ENCODE measurements around the gene NEK6. TPM values are rescaled to one million over a fixed set of nuclear protein-coding genes. Genes with fewer than 3 reads are reported as not detected.

Gene NEK6
- polyA plus RNA-seq, 5 donors = 34.3 to 48.6 (median 38.2) TPM

DNA sequence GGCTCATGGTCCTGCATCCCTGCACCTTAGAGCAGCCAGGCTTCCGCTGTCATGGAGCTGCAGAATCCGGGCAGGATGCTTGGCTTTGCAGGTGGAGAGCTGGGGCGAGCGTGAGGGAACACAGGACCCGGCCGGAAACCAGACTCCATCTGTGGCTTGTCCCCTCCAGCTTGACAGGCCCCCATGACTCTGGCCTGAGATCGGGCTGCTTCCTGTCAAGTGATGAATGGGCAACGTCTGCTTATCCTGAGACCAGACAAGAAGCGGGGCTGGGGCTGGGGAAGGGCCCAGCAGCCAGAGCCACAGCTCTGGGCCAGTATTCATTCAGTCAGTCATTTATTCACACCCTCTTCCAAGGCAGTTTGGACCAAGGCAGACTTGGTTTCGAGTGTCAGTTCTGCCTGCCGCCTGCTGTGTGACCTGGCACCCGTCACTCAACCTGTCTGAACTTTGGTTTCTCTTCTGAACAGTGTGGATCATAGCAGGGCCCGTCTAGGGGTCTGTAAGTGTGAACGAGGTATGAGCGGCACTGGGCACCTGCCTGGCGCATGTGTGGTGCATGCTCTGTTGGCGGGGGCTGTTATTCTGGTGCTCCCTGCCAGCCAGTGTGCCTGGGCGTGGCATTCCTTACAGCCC is 37.5 kb downstream of the NEK6 start:
- no peak for DNase-seq

DNA sequence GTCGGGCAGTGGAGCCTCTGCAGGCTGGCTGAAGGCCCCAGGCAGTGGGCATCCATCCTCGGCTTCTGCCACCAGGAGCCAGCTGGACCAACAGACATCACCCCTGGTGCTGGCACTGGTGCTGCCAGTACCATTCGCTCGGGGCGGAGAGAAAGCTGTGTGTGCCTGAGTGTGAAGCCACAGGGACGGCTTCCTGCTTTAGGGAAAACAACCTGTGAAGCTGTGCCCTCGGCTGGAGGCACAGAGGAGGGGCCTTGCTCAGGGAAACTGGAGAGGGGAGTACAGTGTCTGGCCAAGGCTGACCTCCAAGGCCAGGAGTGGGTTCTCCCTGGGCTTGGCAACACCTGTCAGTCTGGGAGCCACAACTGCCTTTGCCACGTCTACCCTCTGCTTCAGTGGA is 38.3 kb downstream of the NEK6 start:
- DNase-seq = no peak

DNA sequence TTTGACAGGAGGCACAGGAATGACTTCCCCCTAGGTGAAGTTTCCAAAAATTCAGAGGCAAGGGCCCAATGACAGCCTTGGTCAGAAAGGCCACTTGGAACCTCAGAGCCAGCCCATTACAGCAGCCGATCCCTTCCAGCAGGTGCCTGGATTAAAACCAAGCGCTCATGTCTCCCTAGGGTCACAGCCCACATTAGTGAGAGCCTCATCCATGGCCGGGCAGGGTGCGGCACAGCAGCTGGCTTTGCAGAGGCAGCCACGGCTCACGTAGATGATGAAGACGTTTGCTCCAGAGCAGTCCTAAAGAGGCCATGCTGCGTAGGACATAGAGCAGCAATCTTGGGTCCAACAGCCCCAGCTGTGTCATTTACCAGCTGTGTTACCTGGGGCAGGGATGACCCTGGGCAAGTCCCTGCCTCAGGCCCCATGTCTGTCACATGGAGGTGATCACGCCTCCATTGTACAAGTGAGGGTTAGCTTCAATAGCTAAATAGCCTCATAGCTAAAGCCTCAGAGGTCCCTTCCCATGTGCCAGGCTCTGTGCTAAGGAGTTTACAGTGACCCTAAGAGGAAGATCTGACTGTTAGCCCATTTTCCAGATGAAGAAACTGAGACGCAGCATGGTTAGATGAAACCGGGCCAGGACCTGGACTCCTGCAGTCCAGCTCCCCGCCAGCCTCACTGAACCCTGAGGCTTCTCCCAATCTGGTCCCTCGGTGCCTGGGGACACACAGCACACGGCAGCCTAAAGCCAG is 39.2 kb downstream of the NEK6 start:
- no peak for DNase-seq

DNA sequence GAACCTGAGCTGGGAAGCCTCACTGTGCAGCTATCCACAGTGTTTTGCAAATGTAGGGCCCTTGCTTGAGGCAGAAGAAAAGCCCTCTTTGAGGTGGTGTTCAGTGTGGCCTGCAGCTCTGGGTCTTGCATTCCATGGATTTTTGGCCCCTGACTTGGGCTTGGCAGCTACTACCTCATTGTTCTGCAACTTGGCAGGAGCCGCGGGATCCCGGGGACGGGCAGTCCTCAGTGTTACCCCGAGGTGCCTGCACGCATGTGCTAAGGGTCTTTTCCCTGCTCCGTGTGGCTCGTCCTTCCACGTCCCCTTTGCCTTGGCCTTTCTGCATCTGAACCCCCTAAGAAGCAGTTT is 39.8 kb downstream of the NEK6 start:
- DNase-seq = peak; percentile 75 to 78

DNA sequence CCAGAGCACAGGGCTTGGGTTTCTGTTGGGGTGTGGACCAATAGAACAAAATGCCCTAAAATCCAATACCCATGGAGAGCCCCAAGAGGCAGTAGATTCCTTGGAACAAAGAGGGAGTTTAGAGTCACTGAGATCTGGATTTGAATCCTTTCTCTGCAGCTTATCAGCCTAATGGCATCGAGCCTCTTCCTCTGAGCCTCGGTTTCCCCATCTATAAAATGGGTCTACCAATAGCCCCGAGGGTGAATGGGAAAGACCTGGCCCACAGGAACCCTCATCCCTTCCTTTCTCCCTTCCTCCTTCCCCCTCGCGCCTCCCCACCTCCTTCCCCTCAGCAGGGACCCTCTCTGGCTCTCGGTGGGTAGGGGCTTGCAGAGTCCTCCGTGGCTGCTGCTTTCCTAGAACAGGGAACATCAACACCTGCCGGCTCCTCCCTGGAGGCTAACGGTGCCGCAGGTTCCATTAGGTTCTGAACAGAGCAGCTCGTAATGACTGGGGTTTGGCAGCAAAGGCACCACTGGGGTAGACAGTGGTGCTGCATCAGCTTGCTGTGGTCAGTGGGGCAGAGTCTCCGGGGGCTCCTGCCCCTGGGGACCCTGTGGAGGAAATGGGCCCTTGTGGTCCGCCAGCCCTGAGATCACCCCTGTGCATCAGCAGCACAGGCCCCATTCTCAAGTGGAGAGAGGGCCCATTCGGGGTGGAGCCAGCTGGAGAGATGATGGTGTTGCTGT is 40.3 kb downstream of the NEK6 start:
- DNase-seq = no peak

DNA sequence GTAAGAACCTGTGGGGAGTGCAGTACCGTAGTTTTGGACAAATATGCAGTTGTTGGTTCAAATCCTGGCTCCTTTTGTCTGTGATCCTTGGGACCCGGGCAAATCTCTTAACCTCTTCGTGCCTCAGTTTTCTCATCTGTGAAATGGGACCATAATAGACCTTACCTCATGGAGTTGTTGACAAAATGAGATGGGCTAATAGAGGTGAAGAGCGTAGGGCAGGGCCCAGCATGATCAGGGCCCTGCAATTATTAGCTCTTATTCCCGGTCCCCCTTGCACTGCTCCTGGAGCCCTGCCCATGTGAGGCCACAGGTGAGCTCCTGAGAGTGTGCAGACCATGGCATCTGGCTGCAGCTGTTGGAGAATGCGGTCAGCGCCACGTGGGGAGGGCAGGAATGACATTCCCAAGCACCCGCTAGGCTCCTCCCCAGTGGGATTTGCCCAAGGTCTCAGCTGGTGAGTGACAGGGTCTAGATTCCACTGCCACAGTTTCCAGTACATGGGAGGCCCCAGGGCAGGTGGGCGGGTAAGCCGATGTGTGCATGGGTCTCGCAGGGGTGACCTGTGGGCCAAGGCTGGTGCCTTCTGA is 41.0 kb downstream of the NEK6 start:
- DNase-seq = no peak

DNA sequence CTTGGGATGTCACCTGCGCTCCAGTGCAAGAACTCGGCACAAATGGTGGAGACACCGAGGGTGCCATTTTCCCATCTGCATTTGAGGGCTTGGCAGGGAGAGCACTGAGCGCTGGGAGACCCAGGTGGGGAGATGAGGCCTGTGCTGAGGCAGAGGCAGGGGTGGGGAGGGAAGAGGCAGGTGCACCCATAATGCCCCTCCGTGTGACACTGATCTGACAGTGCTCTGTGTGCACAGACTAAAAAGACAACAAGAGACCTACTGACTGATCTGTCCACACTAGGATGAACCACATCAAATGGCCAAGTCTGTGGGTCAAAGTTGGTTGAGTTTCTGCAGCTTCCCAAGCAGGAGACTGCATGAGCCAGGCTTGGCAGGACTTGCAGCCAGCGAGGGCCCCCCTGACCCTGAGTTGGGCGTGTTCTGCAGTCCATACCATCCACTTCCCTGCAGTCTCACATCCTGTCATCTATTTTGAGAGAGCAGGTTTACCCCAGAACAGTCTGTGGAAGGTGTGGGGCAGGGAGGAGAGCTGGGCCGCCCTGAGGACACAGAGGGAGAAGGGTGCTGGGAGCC is 41.9 kb downstream of the NEK6 start:
- no peak for DNase-seq

DNA sequence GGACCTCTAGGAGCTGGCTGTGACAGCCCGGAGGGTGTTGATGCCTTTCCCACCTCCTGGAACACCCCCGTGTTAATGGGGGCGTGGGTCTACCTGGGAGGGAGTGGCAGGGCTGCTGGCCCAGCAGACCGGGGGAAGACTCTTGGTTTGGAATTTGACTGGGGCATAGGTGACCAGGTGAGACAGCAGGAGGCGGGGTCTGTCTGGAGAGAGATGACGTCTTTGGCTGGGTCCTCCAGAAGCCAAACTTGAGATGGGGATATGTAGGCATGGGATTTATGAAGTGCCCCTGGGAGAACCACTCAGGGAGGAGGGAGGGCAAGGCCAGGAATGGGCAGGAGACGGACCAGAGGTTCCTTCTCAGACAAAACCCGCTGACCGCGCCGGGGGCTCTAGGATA is 42.6 kb downstream of the NEK6 start:
- DNase-seq = no peak

DNA sequence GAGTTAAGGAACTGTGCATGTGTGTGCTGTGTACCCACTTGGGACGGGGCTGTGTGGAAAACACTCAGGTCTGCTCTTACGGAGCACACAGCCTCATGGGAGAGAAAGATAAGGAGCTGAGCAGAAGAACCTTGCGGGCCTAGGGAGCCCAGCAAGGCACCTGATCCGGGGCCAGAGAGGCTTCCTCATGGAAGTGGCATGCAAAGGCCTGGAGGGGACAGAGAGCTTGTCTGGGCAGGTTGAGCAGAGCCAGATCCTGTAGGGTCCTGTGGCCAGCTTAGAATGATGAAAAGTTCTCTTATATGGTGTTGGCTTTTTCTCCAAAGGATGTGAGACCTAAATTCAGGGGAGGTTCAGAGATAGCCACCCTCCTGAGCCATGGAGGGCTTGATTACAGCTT is 45.2 kb downstream of the NEK6 start:
- no peak for DNase-seq

DNA sequence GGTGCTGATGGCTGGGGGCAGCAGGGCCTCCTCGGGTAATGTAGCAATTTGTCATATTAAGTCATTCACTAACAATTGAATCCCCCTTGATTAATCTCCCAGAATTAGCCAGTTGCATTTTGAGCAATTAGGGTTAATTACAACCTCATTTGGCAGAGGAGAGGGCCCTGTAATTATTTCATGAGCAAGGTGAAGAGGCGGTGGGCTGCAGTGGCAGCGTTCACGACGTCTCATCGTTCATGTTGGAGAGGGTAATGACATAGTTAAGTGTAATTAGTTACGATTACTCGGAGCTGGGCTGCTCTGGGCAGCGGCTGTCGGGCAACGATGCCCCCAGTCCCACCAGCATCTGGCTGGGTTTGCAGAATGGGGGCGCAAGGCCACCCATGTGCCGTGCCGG is 46.0 kb downstream of the NEK6 start:
- no peak for DNase-seq

DNA sequence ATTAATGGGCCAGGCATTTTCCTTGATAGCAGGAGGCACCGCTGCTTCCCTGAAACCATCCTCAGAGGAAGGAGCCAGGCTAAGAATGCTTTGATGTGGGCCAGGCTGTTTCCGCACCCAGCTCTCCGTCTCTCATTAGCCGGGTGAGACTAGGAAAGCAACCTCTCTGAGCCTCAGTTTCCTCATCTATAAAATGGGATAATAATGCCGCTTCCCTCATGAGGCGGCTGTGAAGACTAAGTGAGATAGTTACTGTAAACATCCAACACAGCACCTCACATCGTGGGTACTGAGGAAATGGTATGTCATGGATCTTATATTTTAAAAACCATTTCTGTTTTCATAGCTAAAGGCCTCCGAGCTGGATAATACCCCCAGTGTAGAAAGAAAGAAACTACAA is 46.5 kb downstream of the NEK6 start:
- no peak for DNase-seq

DNA sequence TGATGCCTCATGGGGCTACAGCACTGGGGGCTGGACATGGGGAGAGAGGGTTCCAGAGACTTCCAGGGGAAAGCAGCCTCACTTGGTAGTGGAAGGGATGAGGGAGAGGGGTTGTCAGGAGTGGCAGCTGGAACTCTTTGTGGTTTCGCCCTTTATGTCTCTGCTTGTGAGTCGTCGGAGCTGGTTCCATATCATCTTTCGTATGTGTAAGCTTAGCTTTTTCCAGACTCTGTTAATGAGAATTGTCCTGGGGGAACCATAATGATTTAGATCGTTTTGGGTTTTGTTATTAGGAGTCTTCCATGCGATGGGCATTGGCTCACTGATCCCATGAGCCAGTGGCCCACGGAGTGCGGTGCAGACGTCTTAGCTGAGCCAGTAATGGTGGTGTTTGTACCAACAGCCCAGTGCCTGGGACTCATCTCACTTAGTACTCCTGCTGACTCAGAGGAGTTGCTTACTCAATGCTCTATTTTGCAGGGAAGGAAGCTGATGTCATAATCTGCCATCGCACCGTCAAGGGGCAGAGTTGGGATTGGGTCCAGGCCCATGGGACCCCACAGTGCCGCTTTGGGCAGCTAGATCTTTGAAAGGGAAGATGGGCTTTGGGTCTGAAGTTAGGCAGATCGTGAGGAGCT is 48.5 kb downstream of the NEK6 start:
- DNase-seq = no peak

DNA sequence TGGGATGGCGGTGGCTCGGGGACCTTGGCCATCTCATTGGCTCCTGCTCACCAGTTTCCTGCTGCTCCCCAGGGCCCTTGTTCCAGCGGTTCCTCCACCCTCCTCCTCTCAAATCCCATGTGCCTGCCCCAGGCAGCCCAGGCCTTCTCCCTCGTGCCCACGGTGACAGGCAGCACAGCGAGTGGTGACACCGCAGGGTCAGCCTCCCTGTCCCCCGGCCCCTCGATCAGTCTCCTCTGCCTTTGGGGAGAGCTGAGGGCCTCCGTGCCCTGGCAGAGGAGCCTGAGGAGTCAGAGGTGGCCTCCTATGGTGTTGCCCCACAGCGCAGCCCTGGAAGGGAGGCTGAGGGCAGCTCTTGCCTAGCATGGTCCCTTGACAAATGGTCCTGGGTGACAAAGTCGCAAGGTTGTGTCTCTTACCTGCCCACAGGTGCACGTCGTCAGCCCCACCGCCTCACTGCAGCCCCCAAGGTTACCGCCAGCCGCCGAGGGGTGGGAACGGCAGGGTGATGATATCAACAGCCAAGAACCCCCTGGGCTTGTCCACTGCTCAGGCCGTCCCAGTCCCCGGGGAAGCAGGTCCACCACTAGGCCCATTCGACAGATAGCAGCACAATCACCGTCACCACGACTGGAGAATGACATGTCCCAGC is 49.8 kb downstream of the NEK6 start:
- no peak for DNase-seq

DNA sequence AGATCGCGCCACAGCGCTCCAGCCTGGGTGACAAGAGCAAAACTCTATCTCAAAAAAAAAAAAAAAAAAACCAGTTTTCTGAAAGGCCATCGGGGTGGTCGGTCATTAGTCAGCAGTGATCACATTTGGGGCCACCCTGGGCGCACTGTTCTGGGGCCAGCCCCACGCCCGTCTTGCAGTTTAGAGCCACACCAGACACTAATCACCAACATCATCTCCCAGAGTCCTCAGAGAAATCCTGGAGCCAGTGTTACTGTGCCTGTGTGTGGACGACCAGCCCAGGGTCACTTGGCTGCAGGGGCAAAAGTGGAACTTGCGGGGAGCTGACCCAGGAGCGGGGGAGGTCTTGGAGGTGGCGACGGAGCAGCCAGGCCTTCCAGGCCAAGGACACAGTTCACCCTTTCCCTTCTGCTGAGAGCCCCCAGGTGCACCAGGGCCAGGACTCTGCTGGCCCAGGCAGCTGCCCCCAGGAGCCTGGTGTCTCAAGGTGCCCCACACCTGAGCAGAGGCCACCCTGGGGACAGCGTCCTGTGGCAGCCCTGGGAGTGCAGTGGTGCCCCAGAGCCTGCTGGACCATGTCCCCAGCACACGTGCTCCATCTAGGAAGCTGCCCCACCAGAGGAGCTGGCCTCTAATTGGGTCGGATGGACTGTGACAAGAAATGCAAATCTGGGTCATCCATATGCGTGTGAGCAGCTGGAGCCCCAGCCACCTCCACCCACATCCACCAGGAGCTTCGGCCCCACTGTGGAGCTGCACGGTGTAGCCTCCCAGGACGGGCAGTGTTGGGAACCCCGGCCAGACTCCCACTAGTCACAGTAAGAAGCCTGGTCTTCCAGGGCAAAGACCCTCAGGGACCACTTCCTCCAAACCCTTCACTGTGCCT is 51.1 kb downstream of the NEK6 start:
- no peak for DNase-seq

DNA sequence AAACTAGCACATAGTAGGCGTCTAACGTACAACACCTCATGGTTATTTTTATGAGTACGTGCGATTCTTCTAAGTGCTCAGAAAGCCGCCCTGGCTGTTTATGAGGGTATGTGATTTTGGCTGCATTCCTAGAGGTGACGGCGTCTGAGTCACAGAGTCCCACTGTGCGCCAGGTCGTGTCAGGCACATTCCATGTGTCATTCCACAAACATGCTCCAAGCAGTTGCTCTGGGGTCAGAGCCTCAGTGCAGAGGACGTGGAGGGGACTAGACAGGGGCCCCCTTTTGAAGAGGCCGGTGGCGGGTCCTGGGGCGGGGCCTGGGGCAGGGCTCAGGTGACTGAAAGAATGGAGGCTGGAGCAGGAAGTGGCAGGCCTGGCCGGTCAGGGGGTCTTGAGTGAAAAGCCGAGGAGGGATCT is 51.9 kb downstream of the NEK6 start:
- DNase-seq = no peak

DNA sequence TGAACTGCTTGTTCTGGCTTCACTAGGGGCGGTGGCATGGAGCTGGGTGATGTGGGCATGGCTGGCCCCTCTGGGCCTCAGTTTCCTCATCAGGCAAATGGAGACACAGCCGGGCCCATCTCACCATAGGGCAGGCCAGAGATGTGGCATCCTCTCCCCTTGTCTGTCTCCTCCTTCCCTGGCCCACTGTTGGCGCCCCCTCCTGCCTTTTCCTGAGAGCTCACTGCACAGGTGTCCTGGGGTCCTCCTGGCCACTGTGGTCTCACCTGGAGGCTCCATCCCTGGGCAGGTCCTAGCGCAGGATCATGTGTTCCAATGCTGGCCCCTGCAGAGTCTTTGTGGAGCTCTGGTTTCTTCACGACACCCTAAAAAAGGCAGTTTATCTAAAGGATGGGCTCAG is 53.5 kb downstream of the NEK6 start:
- DNase-seq = no peak

DNA sequence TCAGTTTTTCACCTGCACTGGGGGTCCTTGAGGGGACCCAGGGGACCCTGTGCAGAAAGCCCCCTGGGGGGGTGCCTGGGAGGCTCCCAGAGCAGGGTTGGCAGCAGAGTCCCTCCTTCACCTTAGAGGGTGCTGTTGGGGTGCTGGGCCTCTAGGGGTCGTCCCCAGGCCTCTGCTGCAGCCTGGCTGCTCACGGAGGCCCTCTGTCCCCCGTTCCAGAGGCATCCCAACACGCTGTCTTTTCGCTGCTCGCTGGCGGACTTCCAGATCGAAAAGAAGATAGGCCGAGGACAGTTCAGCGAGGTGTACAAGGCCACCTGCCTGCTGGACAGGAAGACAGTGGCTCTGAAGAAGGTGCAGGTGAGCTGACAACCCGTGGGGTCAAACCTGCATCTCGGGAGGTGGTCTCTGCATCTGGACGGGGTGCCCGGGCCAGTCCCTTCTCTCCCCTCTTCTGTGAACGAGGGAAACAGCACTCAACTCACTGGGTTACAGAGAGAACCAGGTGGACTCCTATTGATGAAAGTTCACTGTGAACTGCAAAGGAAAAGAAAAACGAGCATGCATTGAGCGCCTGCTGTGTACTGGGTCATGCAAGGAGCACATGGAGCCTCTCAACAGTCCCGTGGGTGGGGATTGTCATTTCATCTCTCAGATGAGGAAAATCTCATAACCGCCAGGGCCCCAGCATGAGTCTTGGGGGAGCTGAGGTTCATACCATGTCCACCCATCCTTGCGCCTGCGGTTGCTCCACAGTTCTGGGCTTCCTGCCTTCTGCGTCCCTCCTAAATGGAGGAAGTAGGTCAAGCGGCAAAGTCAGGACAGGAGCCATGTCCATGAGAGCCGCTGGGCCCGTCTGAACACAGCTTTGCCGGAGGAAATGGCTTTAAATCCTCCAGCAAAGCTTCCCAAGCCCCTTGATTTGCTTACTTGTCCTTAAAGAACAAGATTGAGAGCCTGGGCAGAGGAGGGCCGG is 54.8 kb downstream of the NEK6 start:
- no peak for DNase-seq

DNA sequence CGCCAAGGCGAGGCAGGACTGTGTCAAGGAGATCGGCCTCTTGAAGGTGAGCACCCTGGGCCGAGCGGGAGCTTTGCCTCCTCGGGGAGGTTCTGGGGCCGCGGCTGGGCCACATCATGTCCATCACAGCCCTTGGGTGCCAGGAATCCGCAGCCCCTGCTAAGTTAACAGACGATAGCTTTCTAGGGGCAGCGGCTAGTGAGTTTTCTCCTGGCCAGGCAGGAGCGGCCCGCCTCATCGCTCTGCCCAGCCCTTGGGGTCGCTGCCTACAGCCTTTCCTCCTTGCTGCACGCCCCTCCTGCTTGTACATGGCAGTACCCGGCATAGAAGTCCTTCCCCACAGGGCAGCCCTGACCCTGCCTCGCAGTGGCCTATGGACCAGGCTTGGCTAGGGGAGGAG is 56.2 kb downstream of the NEK6 start:
- DNase-seq = no peak

DNA sequence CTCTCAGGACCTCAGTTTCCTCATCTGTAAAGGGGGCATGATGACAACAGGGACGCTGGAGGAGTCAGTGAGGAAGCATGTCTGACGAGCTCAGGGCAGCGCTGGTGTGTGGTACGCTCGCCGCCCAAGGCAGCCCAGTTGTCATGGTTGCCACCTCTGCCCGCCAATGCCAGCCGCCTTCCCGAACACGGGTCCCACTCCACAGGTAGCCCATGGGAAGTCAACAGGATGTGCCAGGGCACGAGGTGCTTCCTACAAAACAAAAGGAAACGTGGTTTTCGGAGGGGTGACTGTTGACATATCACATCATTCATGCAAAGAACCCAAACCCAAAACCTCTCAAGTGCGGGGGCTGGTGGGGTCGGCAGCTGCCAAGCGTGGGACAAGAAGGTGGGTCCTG is 58.1 kb downstream of the NEK6 start:
- no peak for DNase-seq
